Pulmonary artery endothelial cell (primary cell): ENCODE results near the gene CLN5. TPM values are rescaled to one million over a fixed set of nuclear protein-coding genes. Genes with fewer than 3 reads are reported as not detected.

Experiments
- total RNA-seq: library from RNA; depleted of rRNA; stranded (reverse); fragments of >200 nt; gene quantifications from 2 replicates; pipeline ENCODE4 v1.2.3, GENCODE V29; 2014

Gene CLN5
- total RNA-seq, 1 donor from 2014 or later: 27.1 TPM

Other genes starting within 250 kb of the CLN5 start
- gene KCTD12, start 105.7 kb upstream of the CLN5 start, total RNA-seq: 94.3 and 97.6 TPM in 2 replicates
- gene ACOD1, start 43.6 kb upstream of the CLN5 start, total RNA-seq: not detected in 2 replicates
- 54.2 and 69.3 TPM in 2 replicates for gene FBXL3, start 35.1 kb downstream of the CLN5 start, total RNA-seq